Right cardiac atrium (tissue), 5 donors: ENCODE data around the gene ATP4B. TPM values are rescaled to one million over a fixed set of nuclear protein-coding genes. Genes with fewer than 3 reads are reported as not detected.

ENCODE experiments used
- ATAC-seq, 2 donors: fragments of 200-7000 bp; cut with Tn5 transposase; one replicate each; pipeline versions ENCODE4 v1.8.0 to v1.9.1; 2020; ENCODE audit warnings: moderate library complexity in 2 of 2, mild to moderate bottlenecking in 1 of 2
- DNase-seq, 3 donors: peaks; one replicate each; pipeline ENCODE4 v3.0.0-alpha.2; 2020
- H3K27ac ChIP-seq: one replicate; pipeline ENCODE4 v1.5.1; 2013; ENCODE audit warnings: mild to moderate bottlenecking, low read length, control low read depth, moderate library complexity
- H3K27me3 ChIP-seq: one replicate; pipeline ENCODE4 v1.6.1; 2013; ENCODE audit not compliant: control insufficient read depth, insufficient read depth
- H3K4me1 ChIP-seq: one replicate; pipeline ENCODE4 v1.6.1; 2013; ENCODE audit warnings: low read length; ENCODE audit not compliant: control insufficient read depth, insufficient read depth
- H3K4me3 ChIP-seq: one replicate; pipeline ENCODE4 v1.5.1; 2013; ENCODE audit warnings: low read length, control low read depth
- H3K9me3 ChIP-seq: one replicate; pipeline ENCODE4 v1.6.1; 2013; ENCODE audit warnings: low read length; ENCODE audit not compliant: control insufficient read depth
- WGBS: extraction: QIAGEN DNeasy Blood & Tissue Kit; methylation state at CpG from one replicate; pipeline ENCODE4 v1.1.7; 2013; 5-methylcytosine and 5-hydroxymethylcytosine counted together
- intact Hi-C, 4 donors: fragments of 100-400 bp; cut with DNase I; formaldehyde crosslinking; loops; one replicate each; pipeline versions ENCODE4 v1.11.0 to v1.14.0; 2022 to 2023
- polyA plus RNA-seq: library from polyadenylated mRNA; stranded (reverse); fragments of 200-250 nt; gene quantifications from one replicate; pipeline ENCODE4 v1.2.3, GENCODE V29; 2013
- total RNA-seq, 4 donors: library from RNA; stranded (reverse); fragmentation: NEBNext Ultra II Directional; extraction: Animal tissue kit (Norgen Biotek cat#: 25700); gene quantifications; one replicate each; pipeline ENCODE4 v1.2.1, GENCODE V29; 2021
- donor health status: healthy with polysubstance abuse.
- donor health status: DM: no; HTN: yes; CAD: no.
- donor health status: DM: no; HTN: no; CAD: no.
- donor health status: DM: no; HTN: yes; CAD: no; lungs with severe emphysema.
- donor health status: DM: yes; HTN: yes; CAD: no.

ATP4B gene
- total and polyA plus RNA-seq, 5 donors: not detected

DNA sequence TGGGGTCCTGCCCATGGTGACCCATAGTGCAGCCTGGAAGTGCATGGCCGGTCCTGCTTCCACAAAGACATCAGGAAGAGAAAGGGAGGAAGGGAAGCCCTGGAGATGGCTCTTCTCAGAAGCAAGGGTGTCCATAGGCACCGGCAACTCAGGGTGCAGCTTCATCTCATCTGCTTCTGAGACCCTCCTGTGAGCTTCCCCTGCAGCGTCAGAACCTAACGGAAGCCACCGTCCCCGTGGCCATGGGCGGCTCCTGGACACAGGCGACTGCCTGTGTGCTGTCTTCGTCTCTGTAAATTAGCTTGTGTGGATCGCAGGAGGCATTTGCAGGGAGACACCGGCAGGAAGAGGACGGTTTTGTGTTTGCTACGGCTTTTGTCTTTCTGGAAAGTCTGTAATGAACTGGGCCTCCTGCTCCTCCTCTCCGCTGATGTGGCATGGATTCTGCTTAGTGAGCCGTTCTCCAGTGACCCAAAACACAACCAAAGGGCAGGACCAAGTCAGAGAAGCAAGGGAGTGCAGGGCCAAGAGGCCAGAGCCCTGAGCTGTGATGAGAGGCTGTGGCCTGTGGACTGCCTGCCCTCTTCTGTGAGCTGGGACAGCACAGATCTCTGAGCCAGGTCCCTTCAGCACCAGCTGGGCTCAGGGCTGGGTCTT lies 2.5 kb downstream of the ATP4B start:
- DNase-seq (peak in 1 of 3 donors; percentile 2), ATAC-seq (no peak)
- H3K4me1 ChIP-seq: no peaks in the 10 kb centered on the region
- no peaks in the 10 kb centered on the region for H3K27me3 ChIP-seq
- H3K9me3 ChIP-seq: no peaks in the 10 kb centered on the region
- WGBS: 79% methylated on average over 15 of the region's 15 CpGs
- intact Hi-C loops: no loop called here
- no peak overlapping the region for H3K27ac ChIP-seq
- H3K4me3 ChIP-seq: no peak overlapping the region

DNA sequence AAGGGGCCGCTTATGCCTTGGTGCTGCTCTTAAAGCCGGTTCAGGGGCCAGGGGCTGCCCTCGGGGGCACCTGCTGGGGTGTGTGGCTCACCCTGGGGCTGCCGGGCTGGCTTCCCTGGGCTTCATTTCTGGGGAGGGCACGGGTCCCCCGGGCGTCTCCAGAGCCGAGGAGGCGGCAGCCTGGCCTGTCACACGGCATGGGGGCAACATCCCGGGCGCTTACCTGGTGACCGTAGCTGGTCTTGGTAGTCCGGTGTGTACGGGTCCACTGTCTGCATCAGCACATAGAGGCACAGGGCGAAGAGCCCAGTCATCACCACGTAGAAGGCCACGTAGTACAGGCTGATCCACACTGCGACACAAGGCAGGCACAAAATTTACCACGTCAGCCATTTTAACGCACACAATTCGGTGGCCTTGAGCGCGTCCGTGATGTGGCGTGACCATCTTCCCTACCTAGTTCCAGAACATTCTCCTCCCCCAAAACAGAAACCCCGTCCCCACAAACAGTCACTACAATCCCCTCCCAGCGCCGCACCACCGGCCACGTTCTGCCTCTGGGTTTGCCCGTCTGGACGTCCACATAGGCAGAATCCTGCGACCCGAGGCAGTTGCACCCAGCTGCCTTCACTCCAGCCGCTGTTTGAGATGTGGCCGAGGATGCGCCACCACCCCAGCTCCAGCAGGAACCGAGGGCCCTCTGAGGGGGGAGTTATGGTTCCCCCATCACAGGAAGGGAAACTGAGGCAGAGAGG lies 3.2 kb downstream of the ATP4B start:
- Histone ChIP-seq H3K9me3 (no peaks in the 10 kb centered on the region), H3K27ac (no peak overlapping the region), H3K4me1 (no peaks in the 10 kb centered on the region), H3K4me3 (no peak overlapping the region), H3K27me3 (no peaks in the 10 kb centered on the region)
- WGBS: 90% methylated on average over 39 of the region's 39 CpGs
- ATAC-seq (no peak), DNase-seq (peak in 2 of 3 donors; percentile 26 to 60)
- intact Hi-C loops: no loop called here

DNA sequence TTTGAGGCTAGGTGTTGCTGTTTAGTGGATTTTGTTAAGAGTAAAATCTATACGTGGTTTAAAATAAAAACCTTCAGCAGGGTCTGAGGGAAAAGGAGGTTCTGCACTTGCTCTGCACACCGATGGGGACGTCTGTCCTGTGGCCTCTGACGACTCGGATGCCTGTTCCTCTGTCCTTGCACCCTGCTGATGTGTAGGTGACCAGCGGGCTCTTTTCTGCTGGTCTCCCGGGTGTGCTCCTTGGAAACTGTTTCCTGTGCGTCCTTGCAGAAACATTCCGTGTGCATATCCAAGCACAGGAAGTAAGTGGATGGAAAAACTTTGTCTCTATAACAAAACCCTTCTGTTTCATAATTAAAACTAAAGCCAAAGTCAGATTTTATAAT lies 3.8 kb downstream of the ATP4B start:
- H3K4me3 ChIP-seq: no peak overlapping the region
- intact Hi-C loops: no loop called here
- no peaks in the 10 kb centered on the region for H3K4me1 ChIP-seq
- peak in 1 of 3 donors; percentile 11 for DNase-seq
- H3K9me3 ChIP-seq: no peaks in the 10 kb centered on the region
- no peak for ATAC-seq
- 61% methylated on average over 9 of the region's 9 CpGs for WGBS
- no peaks in the 10 kb centered on the region for H3K27me3 ChIP-seq
- no peak overlapping the region for H3K27ac ChIP-seq

DNA sequence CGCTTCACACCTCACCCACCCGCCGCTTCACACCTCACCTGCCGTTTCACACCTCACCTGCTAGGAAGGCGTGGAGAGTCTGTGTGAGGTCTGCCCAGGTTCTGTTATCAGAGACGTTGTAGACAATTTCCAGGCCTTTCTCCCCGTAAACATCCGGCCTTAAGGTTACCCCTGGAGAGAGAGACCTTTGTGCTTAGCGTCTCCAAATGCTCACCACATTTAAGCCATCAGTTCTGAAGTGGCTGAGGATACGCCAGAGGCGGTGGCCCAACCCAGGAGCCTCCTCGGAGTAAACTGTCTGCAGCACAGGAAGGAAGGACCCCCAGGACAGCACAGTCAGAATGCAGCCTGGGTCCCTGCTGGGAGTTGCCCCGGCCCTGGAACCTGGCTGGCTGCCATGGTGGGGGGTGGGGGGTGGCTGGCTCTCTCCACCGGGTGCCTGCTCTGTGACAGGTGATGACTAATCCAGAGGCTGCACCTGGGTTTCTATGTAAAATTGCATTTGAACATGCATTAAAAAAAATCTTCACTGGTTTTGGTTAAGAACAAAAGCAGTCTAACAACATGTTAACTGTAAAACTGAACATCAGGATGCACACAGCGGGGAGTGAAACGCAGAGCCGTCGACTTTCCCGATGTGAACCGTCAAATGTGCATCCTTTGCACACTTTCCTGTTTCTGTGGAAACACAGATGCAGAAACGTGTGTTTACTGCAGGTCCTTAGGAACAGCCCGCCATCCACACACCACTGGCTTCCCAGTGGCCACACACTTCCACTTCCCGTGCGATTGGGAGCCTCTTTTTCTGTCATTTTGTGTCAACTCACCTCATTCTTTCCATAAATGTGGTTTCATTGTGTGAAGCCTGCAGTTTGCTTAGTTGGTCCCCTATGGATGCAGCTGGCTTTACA lies 4.5 kb downstream of the ATP4B start:
- Histone ChIP-seq H3K4me1 (no peaks in the 10 kb centered on the region), H3K9me3 (no peaks in the 10 kb centered on the region), H3K27me3 (no peaks in the 10 kb centered on the region), H3K4me3 (no peak overlapping the region), H3K27ac (no peak overlapping the region)
- intact Hi-C loops: no loop called here
- DNase-seq: peak in 2 of 3 donors; percentile 27 to 31
- WGBS: 55% methylated on average over 24 of the region's 24 CpGs
- no peak for ATAC-seq

DNA sequence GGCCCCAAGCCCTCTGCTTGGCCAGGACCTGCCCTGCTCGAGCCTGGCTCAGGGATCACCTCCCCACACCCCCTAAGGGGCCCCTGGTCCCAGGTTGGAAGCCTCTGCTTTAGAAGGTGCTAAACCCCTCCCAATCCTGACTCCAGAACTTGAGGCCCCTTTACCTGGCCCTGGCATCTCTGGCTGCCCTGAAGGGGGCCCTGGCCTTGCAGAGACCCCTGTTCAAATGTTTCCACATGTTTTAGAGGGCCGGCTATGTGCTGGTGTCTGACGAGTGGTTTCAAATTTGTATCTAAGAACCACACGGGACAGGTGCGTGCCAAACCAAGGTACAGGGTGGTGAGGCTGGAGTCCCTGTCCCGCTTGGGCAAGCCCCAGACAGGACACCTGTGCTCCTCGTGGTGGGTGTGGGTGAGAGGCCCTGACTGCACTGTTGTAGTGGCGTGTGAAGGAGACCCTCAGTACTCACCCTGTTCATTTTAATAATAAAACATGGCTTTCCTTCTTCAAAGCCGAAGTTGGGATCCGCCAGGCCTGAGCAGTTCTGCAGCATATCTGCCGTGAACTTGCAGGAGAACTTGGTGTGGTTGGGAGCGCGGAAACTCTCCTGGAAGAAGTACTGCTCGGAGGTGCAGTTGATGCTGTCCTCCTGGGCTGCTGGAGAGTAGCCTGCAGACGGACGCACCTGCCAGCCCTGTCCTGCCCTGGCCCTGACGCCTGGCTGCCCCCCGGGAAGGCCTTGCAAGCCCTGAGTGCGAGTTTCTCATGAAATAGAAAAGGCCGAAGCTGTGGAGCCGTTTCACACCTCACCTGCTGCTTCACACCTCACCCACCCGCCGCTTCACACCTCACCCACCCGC lies 5.4 kb downstream of the ATP4B start:
- no peak overlapping the region for H3K4me3 ChIP-seq
- ATAC-seq: no peak
- no peaks in the 10 kb centered on the region for H3K27me3 ChIP-seq
- DNase-seq: peak in 2 of 3 donors; percentile 36 to 45
- H3K9me3 ChIP-seq: no peaks in the 10 kb centered on the region
- H3K4me1 ChIP-seq: peaks cover 2% of the 10 kb centered on the region
- WGBS: 91% methylated on average over 24 of the region's 24 CpGs
- H3K27ac ChIP-seq: no peak overlapping the region
- intact Hi-C loops: no loop called here

DNA sequence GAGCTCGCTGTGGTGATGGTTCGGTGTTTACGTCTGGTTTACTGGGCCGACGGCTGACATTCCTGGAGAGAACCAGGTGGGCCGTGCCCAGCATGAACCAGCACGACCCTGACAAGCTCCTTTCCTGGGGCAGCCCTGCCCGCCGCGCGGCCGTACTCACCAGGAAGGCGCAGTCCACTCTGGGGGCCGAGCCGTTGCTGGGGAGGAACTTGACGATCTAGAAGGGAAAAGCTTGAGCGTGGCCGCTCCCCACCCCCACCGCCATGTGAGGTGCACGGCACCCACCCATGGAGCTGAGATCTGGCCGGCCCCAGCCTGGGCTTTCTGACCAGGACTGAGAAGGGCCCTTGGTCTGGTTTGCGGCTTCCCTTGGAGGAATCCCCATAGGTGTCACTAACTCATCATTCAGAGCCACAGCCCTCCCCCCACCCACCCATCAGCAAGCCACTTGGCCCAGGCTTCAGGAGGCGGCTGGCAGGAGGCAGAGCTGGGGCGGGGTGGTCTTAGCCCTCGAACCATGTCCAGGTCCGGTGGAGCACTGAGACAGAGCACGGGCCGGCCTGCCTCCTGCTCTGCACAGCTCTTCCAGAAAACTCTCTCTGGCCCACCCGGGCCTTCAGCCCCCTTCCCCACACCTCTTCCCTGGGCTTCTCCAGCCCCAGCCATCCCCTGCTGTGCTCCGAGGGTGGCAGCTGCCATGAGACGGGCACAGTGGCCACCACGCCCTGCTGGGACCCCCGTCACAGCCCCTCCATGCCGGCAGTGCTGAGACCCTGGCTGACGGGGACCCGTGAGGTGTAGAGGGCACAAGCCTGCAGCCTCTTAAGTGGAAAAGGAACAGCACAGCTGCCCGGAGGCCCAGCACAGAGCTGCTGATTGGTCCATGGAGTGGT lies 6.2 kb downstream of the ATP4B start:
- H3K4me1 ChIP-seq: peaks cover 6% of the 10 kb centered on the region
- peak in 2 of 3 donors; percentile 43 to 51 for DNase-seq
- no peaks in the 10 kb centered on the region for H3K9me3 ChIP-seq
- no peak overlapping the region for H3K4me3 ChIP-seq
- no peak for ATAC-seq
- intact Hi-C loops: no loop called here
- WGBS: 92% methylated on average over 37 of the region's 37 CpGs
- no peaks in the 10 kb centered on the region for H3K27me3 ChIP-seq
- no peak overlapping the region for H3K27ac ChIP-seq

DNA sequence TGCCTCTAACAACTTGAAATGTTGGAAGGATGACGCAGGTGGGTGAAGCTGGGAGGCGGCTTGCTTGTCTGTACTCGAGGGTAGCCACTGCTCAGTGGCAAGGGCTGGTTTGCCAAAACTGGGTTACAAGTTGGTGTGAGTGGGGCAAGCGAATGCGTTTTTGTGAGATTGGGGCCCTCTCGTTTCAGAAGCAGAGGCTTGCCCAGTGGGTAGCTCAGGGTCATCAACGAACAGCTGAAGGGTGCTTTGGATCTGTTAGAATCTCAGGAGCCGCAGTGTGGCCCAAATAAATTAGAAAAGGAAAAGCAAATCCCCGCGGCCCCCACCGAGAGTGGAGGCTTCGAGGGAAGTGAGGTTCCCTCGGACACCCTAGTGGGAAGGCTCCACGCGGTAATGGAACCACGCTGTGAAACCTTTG lies 7.3 kb downstream of the ATP4B start:
- Histone ChIP-seq H3K9me3 (no peaks in the 10 kb centered on the region), H3K27me3 (no peaks in the 10 kb centered on the region), H3K4me1 (peaks cover 6% of the 10 kb centered on the region), H3K27ac (no peak overlapping the region), H3K4me3 (no peak overlapping the region)
- WGBS: 93% methylated on average over 16 of the region's 16 CpGs
- DNase-seq (peak in 2 of 3 donors; percentile 26 to 28), ATAC-seq (no peak)
- intact Hi-C loops: no loop called here

DNA sequence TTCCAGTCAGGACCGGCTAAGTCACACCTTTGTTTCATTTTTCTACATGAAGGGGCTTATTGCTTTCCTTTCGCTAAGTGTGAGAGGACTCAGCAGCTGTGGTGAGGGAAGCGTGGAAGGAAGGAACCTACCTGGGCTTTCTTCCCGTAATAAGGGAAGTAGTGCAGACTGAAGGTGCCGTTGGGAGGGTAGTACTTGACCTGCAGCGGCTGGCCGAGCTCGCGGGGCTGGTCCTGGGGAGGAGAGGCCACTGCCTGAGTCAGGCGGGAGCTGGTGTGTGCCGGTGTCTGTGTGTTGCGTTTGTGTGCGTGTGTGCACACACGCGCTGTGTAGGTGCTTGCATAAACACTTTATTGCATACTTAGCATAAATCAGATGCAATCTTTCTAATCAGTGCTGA lies 7.7 kb downstream of the ATP4B start:
- ATAC-seq (no peak), DNase-seq (peak in 2 of 3 donors; percentile 18 to 32)
- no peaks in the 10 kb centered on the region for H3K27me3 ChIP-seq
- H3K9me3 ChIP-seq: no peaks in the 10 kb centered on the region
- no peak overlapping the region for H3K4me3 ChIP-seq
- intact Hi-C loops: no loop called here
- 91% methylated on average over 15 of the region's 15 CpGs for WGBS
- no peak overlapping the region for H3K27ac ChIP-seq
- peaks cover 6% of the 10 kb centered on the region for H3K4me1 ChIP-seq

DNA sequence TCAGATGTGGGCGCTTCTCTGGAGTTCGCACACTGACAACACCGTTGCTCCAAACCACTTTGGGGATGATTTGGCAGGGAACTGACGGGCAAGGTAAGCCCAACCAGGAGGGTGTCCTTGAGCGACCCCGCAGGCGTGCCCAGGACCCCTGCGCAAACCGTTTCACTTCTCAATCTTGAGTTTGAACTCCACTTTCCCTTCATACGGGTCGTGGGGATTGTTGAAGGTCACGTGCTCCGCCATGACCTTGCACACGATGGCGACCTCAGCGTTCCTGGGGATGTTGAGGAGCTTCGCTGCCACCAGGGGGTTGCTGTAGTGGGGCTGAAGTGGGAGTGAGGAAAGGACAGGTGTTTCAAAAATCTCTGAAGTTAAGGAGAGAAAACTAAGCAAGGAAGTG lies 8.8 kb downstream of the ATP4B start:
- Histone ChIP-seq H3K27me3 (no peaks in the 10 kb centered on the region), H3K4me1 (peaks cover 6% of the 10 kb centered on the region), H3K27ac (no peak overlapping the region), H3K4me3 (no peak overlapping the region), H3K9me3 (no peaks in the 10 kb centered on the region)
- WGBS: 78% methylated on average over 17 of the region's 17 CpGs
- no peak for ATAC-seq
- peak in 2 of 3 donors; percentile 16 to 41 for DNase-seq
- intact Hi-C loops: no loop called here
